ELF-1 (cell line): Measurements from ENCODE around the gene ABCB11.

Source experiments
- DNase-seq: peaks from one replicate; pipeline ENCODE4 v3.0.0-alpha.2; 2016; ENCODE audit warnings: low read depth, low spot score

ABCB11 gene

DNA sequence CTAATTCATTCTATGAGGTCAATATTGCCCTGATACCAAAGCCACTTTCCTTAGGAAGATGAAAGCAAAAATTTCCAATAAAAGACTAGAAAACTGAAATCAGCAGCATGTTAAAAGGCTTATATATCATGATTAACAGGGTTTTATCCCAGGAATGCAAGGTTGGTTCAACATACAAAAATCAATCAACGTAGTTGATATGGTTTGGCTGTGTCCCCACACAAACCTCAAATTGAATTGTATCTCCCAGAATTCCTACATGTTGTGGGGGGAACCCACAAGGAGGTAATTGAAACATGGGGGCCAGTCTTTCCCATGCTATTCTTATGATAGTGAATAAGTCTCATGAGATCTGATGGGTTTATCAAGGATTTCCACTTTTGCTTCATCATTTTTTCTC lies 11.7 kb upstream of the ABCB11 start:
- no peak for DNase-seq

DNA sequence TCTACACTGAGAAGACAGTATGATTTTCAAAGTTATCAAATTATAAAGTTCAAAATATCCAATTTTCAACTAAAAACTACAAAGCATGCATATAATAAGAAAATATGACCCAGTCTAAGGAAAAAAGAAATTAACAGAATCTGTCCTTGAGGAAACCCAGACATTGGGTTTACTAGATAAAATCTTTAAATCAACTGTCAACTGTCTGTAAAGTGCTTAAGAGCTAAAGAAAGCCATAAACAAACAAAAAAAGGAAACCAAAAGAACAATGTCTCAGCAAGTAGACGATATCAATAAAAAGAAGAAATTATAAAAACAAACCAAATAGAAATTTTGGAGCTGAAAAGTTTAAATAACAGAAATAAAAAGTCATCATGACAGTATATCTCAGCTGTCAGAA lies 10.5 kb upstream of the ABCB11 start:
- DNase-seq, result no peak

DNA sequence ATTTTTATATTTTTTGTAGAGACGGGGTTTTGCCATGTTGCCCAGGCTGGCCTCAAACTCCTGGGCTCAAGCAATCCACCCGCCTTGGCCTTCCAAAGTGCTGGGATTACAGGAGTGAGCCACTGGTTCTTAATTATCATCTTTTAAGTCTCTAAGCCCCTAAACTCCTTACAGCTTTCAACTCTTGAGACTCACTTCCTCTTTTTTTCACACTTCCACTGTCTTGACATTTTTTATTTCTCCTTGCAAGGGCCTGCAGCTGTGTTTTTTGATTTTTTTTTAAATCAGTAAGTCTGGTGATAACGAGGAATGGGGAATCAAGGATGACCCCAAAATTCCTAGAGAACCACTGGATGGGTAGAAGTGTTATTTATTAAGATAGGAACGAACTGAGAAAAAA lies 8.6 kb upstream of the ABCB11 start:
- DNase-seq, result no peak

DNA sequence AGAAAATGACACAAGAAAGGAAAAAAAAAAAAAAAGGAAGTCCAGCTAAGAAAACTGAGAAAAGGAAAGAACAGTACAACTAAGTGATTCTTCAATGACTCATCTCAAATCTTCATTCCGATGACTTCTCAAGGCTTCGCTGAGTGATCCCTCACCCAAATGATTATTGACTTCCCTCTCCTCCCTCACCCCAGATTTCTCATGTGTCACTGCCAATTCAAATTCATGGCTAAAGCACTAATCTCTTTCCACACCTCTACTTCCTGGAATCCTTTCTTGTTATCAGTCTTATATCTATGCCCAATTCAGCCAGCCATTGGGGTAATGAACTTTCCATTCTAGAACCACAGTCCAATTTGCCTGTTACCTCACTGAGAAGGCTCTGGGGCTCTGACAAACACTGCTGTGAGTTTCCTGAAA lies 7.2 kb upstream of the ABCB11 start:
- no peak for DNase-seq

DNA sequence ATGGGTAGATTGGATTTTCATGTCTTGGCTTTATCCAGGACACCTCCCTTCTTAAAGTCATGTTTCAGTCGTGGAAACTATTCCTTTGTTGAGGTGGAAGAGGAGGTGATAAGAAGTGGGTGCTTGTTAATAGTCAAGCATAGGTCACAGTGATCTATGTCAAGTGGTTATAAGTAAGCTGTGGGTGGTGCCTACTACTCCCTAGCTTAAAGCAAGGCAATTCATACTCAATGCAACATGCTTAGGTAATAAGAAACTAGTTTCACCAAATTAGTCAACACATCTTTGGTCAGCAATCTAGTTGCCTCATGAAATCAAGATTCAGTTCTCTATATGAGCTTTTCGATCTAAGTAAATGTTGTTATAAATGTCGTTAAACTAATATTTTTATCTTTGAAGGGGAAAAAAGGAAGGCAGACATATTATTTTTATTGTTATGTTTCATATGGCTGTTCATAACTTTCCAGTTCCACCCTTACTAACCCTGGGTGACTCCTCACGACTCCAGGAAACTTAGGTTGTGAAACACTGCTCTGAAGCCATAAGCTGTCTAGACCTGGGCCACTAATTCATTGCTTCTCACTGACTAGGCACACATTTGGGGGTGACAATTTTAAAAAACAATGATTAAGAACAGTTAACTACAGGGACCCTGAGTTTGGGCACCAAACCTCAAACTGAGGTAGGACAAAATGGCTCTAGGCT lies 5.8 kb upstream of the ABCB11 start:
- no peak for DNase-seq

DNA sequence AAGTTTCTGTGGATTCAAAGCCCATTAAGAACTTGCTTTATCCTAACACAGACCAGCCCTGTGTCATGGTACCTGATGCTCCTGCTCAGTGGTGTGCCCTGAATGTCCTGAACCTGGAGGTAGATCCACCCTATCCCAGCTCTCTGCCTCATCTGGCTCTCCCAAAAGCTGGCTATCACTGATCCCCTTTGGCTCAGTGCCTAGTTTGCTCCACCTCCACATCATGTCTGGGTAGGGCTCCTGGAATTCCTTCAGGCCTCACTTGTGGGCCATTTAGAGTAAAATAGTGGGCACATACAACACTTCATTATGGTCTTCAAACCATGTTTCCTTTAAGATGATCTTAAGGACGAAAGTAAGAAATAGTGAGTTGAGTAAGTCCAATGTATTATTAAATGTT lies 4.8 kb upstream of the ABCB11 start:
- no peak for DNase-seq

DNA sequence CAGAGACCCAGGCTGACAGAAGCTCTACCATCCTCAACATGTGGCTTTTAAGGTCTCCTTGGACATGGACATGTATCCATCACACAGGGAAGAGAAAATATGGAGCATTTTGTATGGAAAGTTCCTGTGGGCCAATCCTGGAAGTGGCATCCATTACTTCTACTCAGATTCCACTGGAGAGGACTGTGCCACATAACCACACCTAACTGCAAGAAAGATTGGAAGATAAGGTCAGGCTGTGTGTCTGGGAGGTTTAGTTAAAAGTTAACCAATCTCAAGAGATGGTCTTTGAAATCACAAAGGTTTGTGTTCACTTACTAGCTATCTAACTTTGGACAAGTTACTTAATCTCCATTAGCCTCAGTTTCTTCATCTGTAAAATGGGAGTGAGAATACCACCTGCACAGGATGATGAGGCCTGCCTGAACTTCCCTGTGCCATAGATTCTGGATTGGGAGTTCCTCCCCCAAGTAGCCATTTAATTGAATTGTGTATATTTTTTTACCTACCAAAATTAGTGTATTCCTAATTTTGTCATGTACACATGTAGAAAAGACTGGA lies 3.9 kb upstream of the ABCB11 start:
- DNase-seq, result no peak

DNA sequence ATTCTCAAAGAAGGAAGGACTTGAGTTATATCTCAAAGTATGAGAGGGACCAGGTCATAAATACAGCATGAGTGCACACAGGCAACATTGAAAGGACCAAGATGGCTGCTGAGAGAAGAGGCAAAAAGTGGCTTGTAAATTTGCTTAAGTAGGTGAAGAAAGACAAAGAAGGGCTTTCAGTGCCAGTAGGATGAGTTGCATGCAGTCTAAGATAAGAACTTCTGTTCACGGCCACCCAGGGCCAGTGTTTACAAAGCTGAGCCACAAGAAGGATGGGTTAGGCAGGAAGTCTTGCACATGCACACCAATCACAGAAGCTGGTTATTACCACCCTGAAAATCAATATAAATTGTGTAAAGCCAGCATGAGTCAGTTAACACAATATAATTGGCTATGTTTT lies 3.1 kb upstream of the ABCB11 start:
- DNase-seq, result peak; percentile 6

DNA sequence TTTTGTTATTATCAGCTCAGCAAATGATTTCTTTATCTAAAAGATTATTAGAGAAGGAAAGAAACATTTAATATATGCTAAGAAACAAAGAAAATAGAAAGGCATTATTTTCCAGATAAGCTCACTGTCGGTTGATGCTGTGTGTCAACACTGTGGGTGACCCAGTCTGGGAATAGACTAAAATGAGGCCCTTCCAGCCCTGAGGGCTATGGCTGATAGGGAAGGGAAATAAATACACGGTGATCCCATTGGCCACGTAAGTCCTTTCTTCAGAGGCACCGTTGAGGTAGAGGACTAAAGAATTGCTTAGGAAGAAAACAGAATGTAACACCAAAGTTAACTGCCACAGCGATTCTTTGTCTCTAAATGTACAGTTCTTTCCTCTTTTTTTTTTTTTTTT lies 1.8 kb downstream of the ABCB11 start:
- no peak for DNase-seq

DNA sequence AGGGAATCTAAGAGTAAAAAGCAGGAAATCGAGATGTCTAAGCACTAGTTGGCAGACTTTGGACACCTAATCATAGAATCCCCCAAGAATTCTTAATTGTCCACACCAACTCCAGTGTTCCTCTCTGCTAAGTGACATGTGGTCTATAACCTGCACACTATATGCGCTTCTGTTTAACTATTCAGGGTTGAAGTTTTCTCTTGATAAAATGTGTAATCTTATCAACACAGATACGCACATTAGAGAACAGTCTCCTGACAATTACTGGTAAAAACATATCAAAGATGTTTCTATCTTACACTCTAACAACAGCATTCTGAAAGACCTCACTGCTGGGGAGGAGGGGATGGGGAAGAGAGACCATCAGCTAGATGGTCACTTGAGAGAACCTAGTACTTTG lies 3.9 kb downstream of the ABCB11 start:
- no peak for DNase-seq

DNA sequence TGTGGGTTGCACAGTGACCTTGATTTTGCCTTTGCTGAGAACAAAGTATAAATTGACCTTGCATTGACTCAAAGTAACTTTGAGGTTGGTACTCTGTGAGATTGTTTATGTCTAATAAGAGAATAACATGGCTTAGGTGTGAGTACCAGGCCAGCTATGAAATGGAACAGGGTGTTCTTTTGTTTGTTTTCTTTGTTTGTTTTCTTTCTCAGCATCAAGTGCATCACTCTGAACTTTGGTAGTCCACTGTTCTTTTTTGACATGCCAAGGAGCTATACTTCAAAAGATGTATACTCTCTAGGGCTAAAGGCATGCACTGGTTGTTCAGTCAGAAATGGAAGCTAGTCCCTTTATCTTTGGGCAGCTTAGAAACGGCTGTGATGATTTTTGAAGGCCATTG lies 5.1 kb downstream of the ABCB11 start:
- no peak for DNase-seq

DNA sequence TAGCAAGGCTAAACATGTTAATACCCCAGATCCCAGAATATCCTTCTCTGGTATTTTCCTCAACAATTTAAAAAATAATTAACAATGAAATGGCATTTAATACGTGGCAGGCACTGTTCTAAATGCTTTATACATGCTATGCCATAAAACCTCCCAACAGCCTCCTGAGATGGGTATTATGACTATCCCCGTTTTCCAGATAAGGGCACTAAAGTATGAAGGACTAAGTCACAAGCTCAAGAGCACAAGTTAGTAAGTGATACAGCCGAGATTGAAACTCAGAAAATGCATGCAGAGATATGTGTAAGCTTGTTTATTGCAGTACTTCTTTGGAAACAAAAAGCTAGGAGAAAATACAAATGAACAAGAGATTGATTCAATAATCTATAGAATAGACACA lies 8.0 kb downstream of the ABCB11 start:
- no peak for DNase-seq

DNA sequence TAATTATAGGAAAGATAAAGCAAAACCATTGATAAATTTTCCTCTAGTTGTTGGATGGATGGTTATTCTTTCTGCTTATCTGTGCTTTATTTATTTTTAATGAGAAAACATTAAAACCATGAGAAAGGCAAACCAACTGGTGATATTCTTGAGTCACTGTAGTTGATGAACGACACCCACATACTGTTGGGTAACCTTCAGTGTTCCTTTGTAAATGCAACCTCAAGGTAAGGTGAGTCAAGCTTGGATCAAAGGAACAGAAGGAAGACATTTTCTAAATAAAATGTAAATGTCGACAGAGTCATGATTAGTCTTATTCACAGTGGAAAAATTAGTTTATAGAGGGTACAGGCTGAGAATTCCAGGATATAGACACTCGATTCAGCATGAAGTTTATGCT lies 12.7 kb downstream of the ABCB11 start:
- no peak for DNase-seq

DNA sequence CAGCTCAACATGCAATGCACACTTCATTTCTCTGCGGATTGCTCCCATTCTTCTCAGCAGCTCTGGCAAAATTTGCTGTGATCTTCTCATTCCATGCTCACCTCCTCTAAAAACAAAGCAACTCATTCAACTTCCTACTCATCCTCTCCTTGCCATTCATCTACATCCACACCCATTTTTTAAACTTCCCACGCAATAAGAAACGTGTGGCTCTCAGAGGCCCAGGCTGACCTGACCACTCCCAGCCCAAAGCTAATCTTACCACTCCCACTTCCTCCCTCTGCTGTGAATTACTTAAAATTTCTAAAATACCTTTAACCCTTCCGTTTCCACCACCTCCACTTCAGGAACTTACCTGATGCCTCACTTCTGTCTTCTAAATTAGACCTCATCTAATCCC lies 15.2 kb downstream of the ABCB11 start:
- DNase-seq, result no peak

DNA sequence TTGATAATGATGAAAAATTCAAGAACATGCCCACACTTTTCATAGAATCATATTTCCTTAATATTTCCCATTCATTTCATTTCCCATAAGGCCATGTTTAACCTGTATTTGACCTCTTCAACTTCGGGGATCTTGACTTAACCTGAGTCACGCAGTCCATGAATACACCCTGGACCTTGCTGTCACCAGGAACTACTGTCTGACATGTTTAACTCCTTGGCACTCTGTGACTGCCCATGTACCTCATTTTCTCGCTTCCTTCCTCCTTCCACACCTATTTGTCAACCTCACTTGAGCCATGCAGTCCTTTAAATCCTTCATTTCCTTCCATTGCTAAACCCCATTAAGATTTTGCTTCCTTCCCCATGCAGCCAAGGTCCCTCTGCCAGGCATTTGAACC lies 16.3 kb downstream of the ABCB11 start:
- DNase-seq, result no peak

DNA sequence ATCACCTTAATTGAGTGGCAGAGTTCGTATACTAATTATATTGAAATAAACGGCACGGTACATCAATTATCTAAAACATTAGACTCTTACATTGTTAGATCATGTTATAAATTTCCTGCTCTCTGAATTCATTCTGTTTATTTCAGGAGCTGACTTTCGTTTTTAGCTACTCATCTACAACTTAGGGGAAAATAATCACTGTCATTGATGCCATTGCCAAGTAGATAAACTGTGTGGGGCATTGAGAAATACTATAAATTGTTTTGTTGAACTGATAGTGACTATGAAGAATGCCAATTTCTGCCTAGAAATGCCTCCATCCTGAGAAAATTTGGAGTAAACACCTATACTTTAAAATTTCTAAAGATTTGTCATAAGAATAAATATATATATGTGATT lies 17.5 kb downstream of the ABCB11 start:
- no peak for DNase-seq

DNA sequence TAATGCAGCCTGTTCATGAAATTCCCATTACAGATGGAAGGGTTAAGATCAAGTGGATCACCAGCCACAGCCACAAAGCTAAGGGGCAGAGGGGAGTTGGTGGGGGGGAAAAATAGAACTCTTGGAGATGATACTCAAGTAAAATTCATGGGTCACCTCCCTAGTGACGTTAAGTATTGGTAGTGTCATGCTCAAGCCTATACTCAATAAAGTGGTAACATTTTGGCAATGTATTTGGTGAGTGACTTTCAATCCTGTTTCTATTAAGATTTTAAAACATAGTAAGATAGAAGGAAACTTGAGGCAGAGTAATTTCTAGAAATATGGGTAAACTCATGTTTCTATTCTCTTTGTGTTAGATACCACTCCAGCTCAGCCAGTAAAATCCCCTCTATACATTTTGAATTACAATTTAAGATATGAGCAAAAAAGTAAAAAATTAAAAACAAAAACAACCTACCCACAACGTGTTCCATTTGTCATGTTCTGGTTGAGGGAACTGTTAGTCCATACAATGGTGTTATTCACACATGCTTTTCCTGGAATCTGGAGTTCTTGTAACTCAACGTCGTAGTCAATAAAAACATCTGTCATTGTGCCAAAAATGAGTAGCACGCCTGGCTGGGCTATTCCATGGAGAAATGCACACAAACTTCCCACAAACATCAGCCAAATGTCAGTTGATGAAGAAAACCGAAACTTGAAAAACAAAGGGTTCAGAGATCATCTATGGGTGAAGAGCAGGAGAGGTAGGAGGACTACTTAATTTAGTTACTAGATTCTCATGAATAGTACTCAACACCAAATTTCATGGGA lies 18.1 kb downstream of the ABCB11 start:
- DNase-seq, result no peak

DNA sequence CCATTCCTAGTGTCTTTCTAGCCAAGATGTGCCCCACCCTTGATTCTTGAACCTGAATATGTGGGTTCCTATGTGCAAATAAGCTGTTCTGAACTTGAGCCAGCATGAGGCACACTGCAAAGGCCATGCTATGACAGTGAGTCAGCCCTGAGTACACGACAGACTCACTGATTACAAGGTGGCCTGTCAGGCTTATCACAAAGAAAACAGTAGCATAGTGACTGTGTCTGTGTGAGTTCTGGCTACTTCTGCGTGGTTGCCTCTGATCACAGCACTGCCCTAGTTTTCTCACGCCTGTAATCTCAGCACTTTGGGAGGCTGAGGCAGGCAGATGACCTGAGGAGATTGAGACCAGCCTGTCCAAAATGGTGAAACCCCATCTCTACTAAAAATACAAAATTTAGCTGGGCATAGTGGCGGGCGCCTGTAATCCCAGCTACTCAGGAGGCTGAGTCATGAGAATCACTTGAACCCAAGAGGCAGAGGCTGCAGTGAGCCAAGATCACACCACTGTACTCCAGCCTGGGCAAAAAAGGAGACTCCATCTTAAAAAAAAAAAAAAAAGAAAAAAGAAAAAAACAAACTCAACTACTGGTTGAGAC lies 18.8 kb downstream of the ABCB11 start:
- DNase-seq, result peak; percentile 37

DNA sequence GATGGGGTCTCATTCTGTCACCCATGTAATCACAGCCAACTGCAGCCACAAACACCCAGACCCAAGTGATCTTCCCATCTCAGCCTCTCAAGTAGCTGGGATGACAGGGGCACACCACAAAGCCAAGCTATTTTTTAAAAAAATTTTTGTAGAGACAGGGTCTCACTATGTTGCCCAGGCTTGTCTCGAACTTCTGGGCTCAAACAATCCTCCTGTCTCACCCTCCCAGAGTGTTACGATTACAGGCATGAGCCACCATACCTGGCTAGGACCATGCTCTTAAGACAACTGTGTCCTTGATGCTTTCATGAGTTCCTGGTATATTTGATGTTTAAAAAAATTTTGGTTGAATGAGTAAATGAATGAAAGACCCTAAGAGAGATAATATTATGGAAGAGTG lies 19.4 kb downstream of the ABCB11 start:
- no peak for DNase-seq

DNA sequence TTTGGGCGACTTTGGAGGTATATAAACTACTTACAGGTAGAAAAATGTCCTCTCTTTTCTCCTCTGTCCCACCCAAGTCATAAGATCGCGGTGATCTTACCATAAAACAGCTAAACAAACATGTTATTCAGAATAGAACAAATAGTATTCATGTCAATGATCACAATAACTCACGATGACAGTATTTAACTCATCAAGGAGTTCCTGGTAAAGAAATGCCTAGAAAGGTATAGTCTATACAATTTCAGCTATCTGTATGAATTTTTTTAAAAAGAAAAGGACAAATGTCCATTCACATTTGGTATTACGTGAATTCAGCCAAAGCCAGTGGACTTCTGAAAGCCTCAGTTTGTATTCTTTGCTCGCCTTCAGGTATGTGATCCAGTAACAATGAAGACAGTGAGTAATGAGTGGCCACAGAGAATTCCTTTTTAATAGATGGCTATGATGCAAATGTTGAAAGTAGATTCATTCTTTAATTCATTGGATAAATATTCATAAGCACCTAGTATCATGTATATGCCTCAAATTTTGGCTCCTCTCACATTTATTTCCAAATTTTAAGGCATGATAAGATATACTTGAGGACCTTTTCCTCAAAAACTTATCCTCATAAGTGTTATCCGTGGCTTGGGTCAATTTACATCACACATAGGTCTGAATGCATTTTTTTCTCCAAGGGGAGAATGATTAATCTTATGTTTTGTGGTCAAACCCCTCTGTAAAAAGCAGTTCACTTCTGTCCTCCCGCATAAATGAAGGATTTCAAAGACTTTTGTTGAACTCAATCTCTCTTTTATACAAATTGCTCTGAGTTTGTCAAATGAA lies 20.3 kb downstream of the ABCB11 start:
- no peak for DNase-seq

DNA sequence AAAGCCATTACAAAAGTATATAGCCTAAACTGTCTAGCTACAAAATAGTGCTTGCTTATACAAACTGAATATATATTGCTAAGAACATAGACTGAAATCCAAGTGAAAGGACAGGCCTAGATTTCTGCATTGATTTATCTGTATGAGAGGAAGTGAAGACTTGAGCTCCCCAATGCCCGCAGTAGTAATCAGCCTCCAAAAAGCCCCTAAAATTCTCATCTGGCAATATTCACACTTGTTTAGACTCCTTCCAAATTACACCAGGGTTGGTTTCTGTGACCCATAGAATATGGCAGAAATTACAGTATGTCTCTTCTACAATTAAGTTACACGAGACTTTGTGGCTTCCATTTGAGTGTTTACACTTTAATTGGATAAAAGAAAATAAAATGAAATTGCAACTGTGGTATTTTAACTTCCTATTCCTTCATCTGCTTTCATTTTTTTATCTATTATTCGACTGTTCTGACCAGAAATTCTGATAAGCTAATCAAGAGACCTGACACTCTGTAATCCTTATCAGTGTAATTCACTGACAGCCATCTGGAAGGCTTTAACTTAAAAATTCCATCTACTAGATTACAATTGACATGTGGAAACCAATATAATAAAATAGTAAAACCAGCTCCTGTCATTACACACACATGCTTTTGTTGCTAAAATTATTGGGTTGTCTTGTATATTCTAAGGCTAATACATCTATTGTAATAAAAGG lies 21.1 kb downstream of the ABCB11 start:
- no peak for DNase-seq
